Cardiac muscle cell (in vitro differentiated cells and primary cell): ENCODE measurements around the gene NPC1. TPM values are rescaled to one million over a fixed set of nuclear protein-coding genes. Genes with fewer than 3 reads are reported as not detected.

Experiments
- DNase-seq, 2 donors: peaks; one replicate each; pipeline versions ENCODE4 v3.0.0 to v3.0.0-alpha.2; 2010 to 2017; ENCODE audit warnings: low read depth in 1 of 2, low spot score in 1 of 2
- H3K27ac ChIP-seq: fragments of 200-600 bp; sonication (generic); 2 replicates; pipeline ENCODE4 v1.5.1; 2016
- H3K27me3 ChIP-seq: fragments of 200-600 bp; sonication (generic); 2 replicates; pipeline ENCODE4 v1.6.0; 2016; ENCODE audit warnings: control low read depth
- H3K36me3 ChIP-seq: fragments of 200-600 bp; sonication (generic); 2 replicates; pipeline ENCODE4 v1.5.1; 2016; ENCODE audit warnings: control low read depth
- H3K4me1 ChIP-seq: fragments of 200-600 bp; sonication (generic); 2 replicates; pipeline ENCODE4 v1.8.1; 2017; ENCODE audit warnings: low read depth, mild to moderate bottlenecking, mixed run types
- H3K4me3 ChIP-seq: fragments of 200-600 bp; sonication (generic); 2 replicates; pipeline ENCODE4 v1.5.1; 2016; ENCODE audit warnings: mild to moderate bottlenecking
- H3K9me3 ChIP-seq: fragments of 200-600 bp; sonication (generic); 2 replicates; pipeline ENCODE4 v1.5.1; 2017; ENCODE audit warnings: low read depth, mild to moderate bottlenecking, control low read depth
- CTCF ChIP-seq: IDR thresholded peaks from 2 replicates; pipeline ENCODE4 v1.5.1; 2012; ENCODE audit warnings: low read depth, mild to moderate bottlenecking, low read length
- polyA plus RNA-seq: library from polyadenylated mRNA; unstranded; fragments of >200 nt; fragmentation: Nextera tagmentation; extraction: Ambion mirVana; gene quantifications from 2 replicates; pipeline ENCODE4 v1.2.1, GENCODE V29; 2016
- total RNA-seq: library from RNA; depleted of rRNA; stranded (reverse); fragments of >200 nt; gene quantifications from 2 replicates; pipeline ENCODE4 v1.2.3, GENCODE V29; 2016

Gene NPC1
- total and polyA plus RNA-seq, 2 experiments from 2014 or later = 14.1 to 25.9 TPM

GRCh38 chr18:23526501-23527063 lies 59.7 kb downstream of the NPC1 start:
- H3K4me1 ChIP-seq = peaks cover 11% of the 10 kb centered on the region
- DNase-seq = no peak
- no peak for TF ChIP-seq CTCF
- no peak overlapping the region for H3K27ac ChIP-seq
- H3K4me3 ChIP-seq = no peak overlapping the region
- H3K27me3 ChIP-seq = no peaks in the 10 kb centered on the region
- no peaks in the 10 kb centered on the region for H3K9me3 ChIP-seq
- H3K36me3 ChIP-seq = peaks cover 29% of the 10 kb centered on the region

- no peaks in the 10 kb centered on the region for H3K27me3 ChIP-seq
- TF ChIP-seq CTCF = no peak
- H3K9me3 ChIP-seq = no peaks in the 10 kb centered on the region
- peaks cover 26% of the 10 kb centered on the region for H3K36me3 ChIP-seq
- H3K4me1 ChIP-seq = no peaks in the 10 kb centered on the region
- no peak for DNase-seq
- H3K27ac ChIP-seq = no peak overlapping the region
- H3K4me3 ChIP-seq = no peak overlapping the region
These were observed 62.0 kb downstream of the NPC1 start for GRCh38 chr18:23524213-23524707.

- peaks cover 30% of the 10 kb centered on the region for H3K36me3 ChIP-seq
These were observed 62.7 kb downstream of the NPC1 start for GRCh38 chr18:23523429-23524212.

GRCh38 chr18:23521907-23522306 lies 64.4 kb downstream of the NPC1 start:
- no peak for DNase-seq
- TF ChIP-seq CTCF = no peak
- Histone ChIP-seq H3K4me1 (no peaks in the 10 kb centered on the region), H3K4me3 (no peak overlapping the region), H3K9me3 (no peaks in the 10 kb centered on the region), H3K27me3 (no peaks in the 10 kb centered on the region), H3K36me3 (peaks cover 32% of the 10 kb centered on the region), H3K27ac (no peak overlapping the region)

More at GRCh38 chr18:23523429-23524212, 62.7 kb downstream of the NPC1 start:
- Histone ChIP-seq H3K4me3 (no peak overlapping the region), H3K27ac (no peak overlapping the region), H3K27me3 (no peaks in the 10 kb centered on the region), H3K4me1 (no peaks in the 10 kb centered on the region), H3K9me3 (no peaks in the 10 kb centered on the region)
- no peak for TF ChIP-seq CTCF
- DNase-seq = no peak

- Histone ChIP-seq H3K9me3 (no peaks in the 10 kb centered on the region), H3K36me3 (peaks cover 32% of the 10 kb centered on the region), H3K4me1 (no peaks in the 10 kb centered on the region), H3K27me3 (no peaks in the 10 kb centered on the region), H3K27ac (no peak overlapping the region), H3K4me3 (no peak overlapping the region)
- TF ChIP-seq CTCF = no peak
- no peak for DNase-seq
These were observed 65.0 kb downstream of the NPC1 start for GRCh38 chr18:23521271-23521670.
